Neutrophil (primary cell): ENCODE results near the gene WAC.
"Not testable (repeated sequence)": the region's sequence is repeated elsewhere in the genome, so short reads cannot be mapped to it uniquely, and the experiment has no call there.

ENCODE experiments used
- H3K27ac ChIP-seq: fragments of 200-600 bp; sonication (generic); 2 replicates; pipeline ENCODE4 v1.5.1; 2016; ENCODE audit warnings: mild to moderate bottlenecking, moderate library complexity
- H3K27me3 ChIP-seq: fragments of 200-600 bp; sonication (generic); 2 replicates; pipeline ENCODE4 v1.6.0; 2016; ENCODE audit warnings: mild to moderate bottlenecking
- H3K36me3 ChIP-seq: fragments of 200-600 bp; sonication (generic); 2 replicates; pipeline ENCODE4 v1.5.1; 2017
- H3K4me1 ChIP-seq, 2 experiments: fragments of 200-600 bp in 1 of 2; sonication (generic) in 1 of 2; 1 replicate in 1 of 2; 2 replicates in 1 of 2; pipeline versions ENCODE4 v1.5.1 to v1.6.1; 2013 to 2016; ENCODE audit warnings: low read depth in 1 of 2, low read length in 1 of 2, mild to moderate bottlenecking in 1 of 2, moderate library complexity in 1 of 2; ENCODE audit not compliant: control insufficient read depth in 1 of 2, insufficient read depth in 1 of 2
- H3K4me3 ChIP-seq, 2 experiments: fragments of 200-600 bp in 1 of 2; sonication (generic) in 1 of 2; 1 replicate in 1 of 2; 2 replicates in 1 of 2; pipeline ENCODE4 v1.5.1; 2013 to 2016; ENCODE audit warnings: low read depth in 1 of 2, low read length in 1 of 2, mild to moderate bottlenecking in 1 of 2, moderate library complexity in 1 of 2
- H3K9me3 ChIP-seq: fragments of 200-600 bp; sonication (generic); 2 replicates; pipeline ENCODE4 v1.5.1; 2016
- CTCF ChIP-seq: fragments of 200-600 bp; sonication (generic); IDR thresholded peaks from 2 replicates; pipeline ENCODE4 v1.5.1; 2016; ENCODE audit warnings: antibody characterized with exemption

WAC gene

GRCh38 chr10:28495084-28495483, 37.8 kb upstream of the WAC start:
- peak overlapping the region; percentile 86 for H3K27ac ChIP-seq
- H3K9me3 ChIP-seq: no peaks in the 10 kb centered on the region
- H3K36me3 ChIP-seq: no peaks in the 10 kb centered on the region
- H3K4me3 ChIP-seq: no peak overlapping the region
- H3K27me3 ChIP-seq: no peaks in the 10 kb centered on the region
- peaks cover 69 to 74% of the 10 kb centered on the region in 2 experiments for H3K4me1 ChIP-seq
- TF ChIP-seq CTCF: no peak

GRCh38 chr10:28496017-28496416, 36.9 kb upstream of the WAC start:
- Histone ChIP-seq H3K4me1 (peaks cover 60 to 65% of the 10 kb centered on the region in 2 experiments), H3K4me3 (no peak overlapping the region), H3K9me3 (no peaks in the 10 kb centered on the region), H3K27me3 (no peaks in the 10 kb centered on the region), H3K36me3 (no peaks in the 10 kb centered on the region), H3K27ac (peak overlapping the region; percentile 86)
- TF ChIP-seq CTCF: no peak

DNA sequence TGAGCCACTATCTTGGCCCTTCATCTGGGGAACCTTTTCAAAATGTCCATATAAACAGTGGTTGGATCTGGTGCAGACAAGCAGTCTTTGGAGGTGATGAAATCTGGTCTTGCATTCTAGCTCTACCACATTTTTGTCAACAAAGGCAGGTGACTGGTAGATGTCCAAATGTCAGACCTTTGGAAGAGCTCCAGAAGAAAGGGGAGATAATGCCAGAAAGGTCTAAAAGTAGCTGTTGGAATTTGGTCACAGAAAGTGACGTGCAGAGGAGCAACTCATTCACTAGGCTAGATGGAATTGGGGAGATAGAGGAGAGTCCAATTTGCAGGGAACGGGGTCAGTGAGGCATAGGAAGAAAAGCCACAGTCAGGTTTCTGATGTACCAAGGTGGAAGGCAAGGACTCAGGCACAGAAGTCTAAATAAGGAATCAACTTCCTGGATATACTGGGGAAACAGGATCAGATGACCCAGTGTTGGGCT, 36.4 kb upstream of the WAC start:
- H3K27me3 ChIP-seq: no peaks in the 10 kb centered on the region
- no peak for TF ChIP-seq CTCF
- no peaks in the 10 kb centered on the region for H3K36me3 ChIP-seq
- H3K4me3 ChIP-seq: no peak overlapping the region
- H3K27ac ChIP-seq: peak overlapping the region; percentile 86
- H3K4me1 ChIP-seq: peaks cover 55 to 59% of the 10 kb centered on the region in 2 experiments
- no peaks in the 10 kb centered on the region for H3K9me3 ChIP-seq

GRCh38 chr10:28497313-28498126, 35.4 kb upstream of the WAC start:
- H3K9me3 ChIP-seq: no peaks in the 10 kb centered on the region
- H3K27ac ChIP-seq: peak overlapping the region; percentile 86
- no peak overlapping the region for H3K4me3 ChIP-seq
- no peaks in the 10 kb centered on the region for H3K36me3 ChIP-seq
- TF ChIP-seq CTCF: no peak
- H3K4me1 ChIP-seq: peaks cover 47 to 49% of the 10 kb centered on the region in 2 experiments
- H3K27me3 ChIP-seq: no peaks in the 10 kb centered on the region

DNA sequence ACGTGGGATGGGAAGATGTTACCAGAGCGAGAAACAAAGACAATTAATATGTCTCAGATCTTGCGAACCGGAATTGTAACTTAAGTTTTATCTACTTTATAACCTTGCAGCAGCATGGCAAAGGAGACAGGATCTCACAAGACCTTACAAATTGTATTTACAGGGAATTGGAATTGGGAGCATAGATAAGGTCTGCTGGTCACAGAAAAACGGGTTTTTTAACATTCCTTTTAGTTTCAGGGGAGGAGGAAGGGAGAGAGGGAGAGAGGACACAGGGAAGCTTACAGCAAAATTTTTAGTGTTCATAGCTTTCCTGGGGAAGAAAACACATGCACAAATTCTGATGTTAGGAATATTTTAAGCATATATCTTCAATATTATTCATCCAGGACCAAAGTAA, 32.7 kb upstream of the WAC start:
- H3K4me1 ChIP-seq: peaks cover 40 to 42% of the 10 kb centered on the region in 2 experiments
- H3K27me3 ChIP-seq, H3K9me3 ChIP-seq, H3K36me3 ChIP-seq, H3K27ac ChIP-seq, H3K4me3 ChIP-seq: not testable (repeated sequence)

GRCh38 chr10:28503114-28503513, 29.8 kb upstream of the WAC start:
- Histone ChIP-seq H3K36me3 (no peaks in the 10 kb centered on the region), H3K4me1 (peaks cover 24 to 28% of the 10 kb centered on the region in 2 experiments)

More at GRCh38 chr10:28503114-28503513, 29.8 kb upstream of the WAC start:
- TF ChIP-seq CTCF: no peak
- Histone ChIP-seq H3K4me3 (no peak overlapping the region), H3K27me3 (no peaks in the 10 kb centered on the region), H3K27ac (no peak overlapping the region), H3K9me3 (no peaks in the 10 kb centered on the region)
